Measurements from ENCODE around the gene RIIAD1.
"Not testable (repeated sequence)": the region's sequence is repeated elsewhere in the genome, so short reads cannot be mapped to it uniquely, and the experiment has no call there.

The RIIAD1 gene

GRCh38 chr1:151720974-151721787 lies at the start of gene RIIAD1:
Gene RIIAD1, plus strand, starts transcription at chr1:151721522. Its CDS starts 15 bp downstream, at chr1:151721537.
- DNase-seq: no peak

GRCh38 chr1:151673407-151673806 lies 47.9 kb upstream of the RIIAD1 start:
- DNase-seq: no peak

- no peak for DNase-seq
These were observed 40.9 kb upstream of the RIIAD1 start for GRCh38 chr1:151680391-151680790.

DNA sequence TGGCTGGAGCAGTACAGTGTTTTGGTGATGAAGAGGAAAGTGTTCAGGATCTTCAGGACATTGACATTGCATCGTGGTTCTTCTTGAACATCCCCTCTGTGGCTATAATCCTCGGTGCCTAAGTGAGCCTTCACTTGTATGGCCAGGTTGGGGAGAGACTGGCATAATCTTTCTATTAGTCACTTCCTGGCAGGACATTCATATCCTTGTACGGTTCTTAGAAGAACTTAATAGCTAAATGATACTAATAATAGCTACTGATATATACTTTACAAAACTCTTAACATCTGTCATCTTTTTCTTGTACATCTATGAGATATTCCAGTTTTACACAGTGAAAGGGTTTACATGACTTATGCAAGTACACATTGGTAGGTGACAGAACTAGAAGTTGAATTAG lies 40.5 kb upstream of the RIIAD1 start:
- no peak for DNase-seq

DNA sequence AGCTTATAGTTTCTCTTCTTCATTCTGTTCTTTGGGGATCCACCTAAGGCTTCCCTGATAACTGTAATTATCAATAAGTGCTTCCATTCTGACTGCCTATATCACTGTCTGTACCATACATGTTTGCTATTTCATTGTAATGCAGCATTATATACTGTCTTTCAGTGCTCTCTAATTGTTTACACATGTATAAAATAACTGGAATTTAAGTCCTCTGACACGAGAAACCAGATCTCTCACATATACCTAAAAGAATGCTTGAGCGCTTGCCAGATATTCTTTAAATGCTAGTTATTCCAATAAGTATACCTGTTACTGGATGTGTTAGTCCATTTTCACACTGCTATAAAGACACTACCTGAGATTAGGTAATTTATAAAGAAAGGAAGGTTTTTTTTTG lies 39.4 kb upstream of the RIIAD1 start:
- DNase-seq: no peak

DNA sequence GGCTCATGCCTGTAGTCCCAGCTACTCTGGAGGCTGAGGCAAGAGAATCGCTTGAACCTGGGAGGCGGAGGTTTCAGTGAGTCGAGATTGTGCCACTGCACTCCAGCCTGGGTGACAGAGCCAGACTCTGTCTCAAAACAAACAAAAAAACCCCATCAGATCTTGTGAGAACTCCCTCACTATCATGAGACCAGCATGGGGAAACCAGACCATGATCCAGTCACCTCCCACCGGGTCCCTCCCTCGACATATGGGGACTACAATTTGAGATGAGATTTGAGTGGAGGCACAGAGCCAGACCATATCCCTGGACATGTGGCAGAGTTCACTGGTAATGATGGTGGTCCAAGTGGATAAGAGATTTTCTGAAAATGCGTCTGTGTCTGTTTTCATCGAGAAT lies 38.4 kb upstream of the RIIAD1 start:
- not testable (repeated sequence) for DNase-seq

GRCh38 chr1:151684128-151684527 lies 37.2 kb upstream of the RIIAD1 start:
- no peak for DNase-seq

DNA sequence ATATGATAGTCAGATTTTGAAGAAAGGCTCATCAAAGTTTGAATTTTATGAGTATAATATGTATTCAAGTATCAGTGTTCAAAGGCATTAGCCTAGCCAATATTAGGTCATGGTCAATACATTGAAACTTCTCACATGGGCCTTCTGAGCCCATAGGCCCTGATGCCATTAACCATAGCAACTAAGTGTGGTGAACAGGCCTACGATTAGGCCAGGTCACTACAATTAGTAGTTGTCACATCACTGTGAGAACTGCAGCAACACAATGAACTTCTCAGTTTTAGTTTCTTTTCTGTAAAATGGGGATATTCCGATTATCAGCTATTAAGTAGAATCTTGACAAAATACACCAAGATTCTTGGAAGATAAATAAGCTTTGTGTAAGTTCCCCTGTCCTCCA lies 34.8 kb upstream of the RIIAD1 start:
- DNase-seq: no peak

DNA sequence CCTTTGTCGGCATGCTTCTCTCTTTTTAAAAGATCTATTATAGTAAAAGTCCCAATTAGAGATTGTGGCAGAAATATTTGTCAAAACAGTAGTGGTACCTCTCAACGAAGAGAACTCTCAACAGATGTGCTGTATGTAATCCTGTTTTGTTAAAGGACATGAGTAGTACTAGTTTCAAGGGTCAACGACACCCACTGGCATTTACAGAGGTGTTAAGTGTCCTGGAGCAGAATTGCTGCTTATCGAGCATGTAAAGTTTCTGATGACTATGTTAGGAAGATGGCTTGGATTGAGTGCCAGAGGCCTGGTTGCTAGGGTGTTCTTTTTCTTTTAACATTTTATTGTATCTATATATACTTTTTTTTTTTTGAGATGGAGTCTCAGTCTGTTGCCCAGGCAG lies 31.8 kb upstream of the RIIAD1 start:
- DNase-seq: no peak

- no peak for DNase-seq
These were observed 29.1 kb upstream of the RIIAD1 start for GRCh38 chr1:151692226-151692625.

DNA sequence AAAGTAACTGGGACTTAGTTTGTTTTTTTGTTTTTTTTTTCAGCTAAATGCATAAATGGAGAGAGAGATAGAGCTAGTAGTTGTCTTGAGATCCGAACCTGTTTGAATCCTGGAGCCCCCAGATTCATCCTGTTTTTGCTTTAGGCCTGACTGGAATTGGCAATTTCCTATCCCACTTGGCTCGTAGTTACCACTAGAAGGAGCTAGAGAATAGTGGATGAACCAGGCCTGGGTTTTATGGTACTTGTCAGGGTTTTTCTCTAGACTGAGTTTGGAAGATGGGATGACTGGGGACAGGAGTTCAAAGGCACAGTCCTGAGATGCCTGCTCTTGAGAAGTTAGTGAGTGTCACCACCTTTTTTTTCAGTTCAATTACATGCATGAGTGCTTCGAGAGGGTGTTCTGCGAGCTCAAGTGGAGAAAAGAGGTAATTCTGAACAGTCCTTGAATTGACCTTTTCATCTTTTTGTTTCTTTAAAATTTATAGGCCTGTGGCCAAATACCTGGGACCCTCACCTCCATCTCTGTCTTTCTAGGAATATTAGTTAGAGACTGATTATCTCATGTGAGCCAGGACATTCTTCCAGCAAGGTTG lies 28.2 kb upstream of the RIIAD1 start:
- DNase-seq: peak; percentile 33

DNA sequence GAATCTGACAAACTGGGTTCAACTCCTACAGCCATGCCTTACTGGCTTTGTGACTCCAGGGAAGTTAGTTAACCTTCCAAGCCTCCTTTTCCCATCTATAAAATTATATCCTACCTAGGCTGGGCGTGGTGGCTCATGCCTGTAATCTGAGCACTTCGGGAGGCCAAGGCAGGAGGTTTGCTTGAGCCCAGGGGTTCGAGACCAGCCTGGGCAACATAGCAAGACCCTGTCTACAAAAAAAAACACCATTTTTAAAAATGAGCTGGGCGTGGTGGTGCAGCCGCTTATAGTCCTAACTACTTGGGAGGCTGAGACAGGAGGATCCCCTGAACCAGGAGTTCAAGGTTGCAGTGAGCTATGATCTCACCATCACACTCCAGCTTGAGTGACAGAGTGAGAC lies 19.8 kb upstream of the RIIAD1 start:
- DNase-seq: no peak

DNA sequence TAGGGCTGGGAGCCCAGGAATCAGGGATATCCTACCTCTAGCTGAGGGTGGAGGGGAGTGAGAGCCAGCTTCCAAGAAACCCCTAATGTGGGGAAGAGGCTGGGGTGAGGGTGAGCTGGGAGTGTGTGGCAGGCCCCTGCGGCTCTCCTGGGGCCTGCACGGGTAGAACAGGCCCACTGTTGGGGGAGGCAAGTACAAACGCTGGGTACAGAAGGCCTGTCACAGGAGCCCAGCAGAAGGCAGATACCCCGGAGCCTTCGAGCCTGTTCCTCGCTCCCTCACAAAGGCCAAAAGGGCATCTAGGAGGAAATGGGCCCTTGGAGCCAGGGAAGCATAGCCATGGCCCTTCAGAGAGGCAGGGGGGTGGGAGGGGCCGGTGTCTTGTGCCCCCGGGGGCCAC lies 18.4 kb upstream of the RIIAD1 start:
- no peak for DNase-seq

GRCh38 chr1:151703813-151704212 lies 17.5 kb upstream of the RIIAD1 start:
- no peak for DNase-seq

DNA sequence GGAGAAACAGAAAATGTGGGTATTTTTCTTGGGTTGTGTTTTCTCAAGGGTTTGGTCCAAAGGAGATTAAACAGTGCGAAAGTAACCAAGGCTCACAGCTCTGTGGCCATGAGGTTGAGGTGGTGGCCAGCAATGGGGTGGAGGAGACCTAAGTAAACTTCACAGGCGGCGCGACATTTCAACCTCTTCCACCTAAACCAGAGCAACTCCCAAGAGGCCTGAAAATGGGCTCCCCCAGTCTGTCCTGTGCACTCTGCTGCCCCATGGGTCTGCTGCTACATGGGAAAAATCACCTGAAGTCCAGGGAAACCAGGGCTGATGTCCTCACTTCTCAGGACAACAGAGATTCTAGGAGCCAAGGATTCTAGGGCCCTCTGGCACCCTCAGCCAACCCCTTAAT lies 17.1 kb upstream of the RIIAD1 start:
- DNase-seq: no peak

GRCh38 chr1:151705146-151705545 lies 16.2 kb upstream of the RIIAD1 start:
- DNase-seq: no peak

DNA sequence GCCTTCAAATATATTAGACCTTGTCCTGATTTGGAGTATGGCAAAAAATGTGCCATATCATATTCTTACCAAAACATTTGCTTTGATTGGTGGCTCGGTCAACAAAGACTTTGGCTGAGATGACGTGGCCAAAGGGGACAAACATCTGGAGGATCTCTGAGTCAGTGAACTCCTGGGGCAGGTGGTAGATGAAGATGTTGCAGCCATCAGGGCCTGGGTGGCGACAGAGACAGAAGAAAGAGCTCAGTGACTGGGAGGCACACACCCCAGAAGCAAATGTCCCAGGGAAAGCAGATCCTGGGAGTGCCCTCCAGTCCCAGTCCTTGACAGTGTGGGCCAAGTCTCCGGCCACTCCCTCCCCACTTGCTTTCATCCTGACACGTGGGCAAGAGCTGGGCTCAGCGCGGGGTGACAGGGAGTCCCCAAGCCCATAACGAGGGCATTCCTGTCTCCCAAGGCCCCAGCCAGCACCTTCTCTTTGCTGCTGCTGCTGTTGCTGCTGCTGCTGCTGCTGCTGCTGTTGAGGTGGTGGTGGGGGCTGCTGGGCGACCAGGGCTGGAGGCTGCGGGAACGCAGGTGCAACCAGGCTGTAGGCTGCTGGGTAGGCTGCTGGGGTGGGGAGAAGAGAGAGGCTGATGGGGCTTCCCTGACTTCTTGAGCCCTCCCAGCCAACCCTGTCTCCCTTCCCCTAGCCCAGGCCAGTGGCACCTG lies 15.4 kb upstream of the RIIAD1 start:
- DNase-seq: no peak

- DNase-seq: no peak
These were observed 14.6 kb upstream of the RIIAD1 start for GRCh38 chr1:151706464-151707415.

GRCh38 chr1:151707541-151708065 lies 13.7 kb upstream of the RIIAD1 start:
- no peak for DNase-seq

- DNase-seq: no peak
These were observed 12.4 kb upstream of the RIIAD1 start for GRCh38 chr1:151708891-151709290.

DNA sequence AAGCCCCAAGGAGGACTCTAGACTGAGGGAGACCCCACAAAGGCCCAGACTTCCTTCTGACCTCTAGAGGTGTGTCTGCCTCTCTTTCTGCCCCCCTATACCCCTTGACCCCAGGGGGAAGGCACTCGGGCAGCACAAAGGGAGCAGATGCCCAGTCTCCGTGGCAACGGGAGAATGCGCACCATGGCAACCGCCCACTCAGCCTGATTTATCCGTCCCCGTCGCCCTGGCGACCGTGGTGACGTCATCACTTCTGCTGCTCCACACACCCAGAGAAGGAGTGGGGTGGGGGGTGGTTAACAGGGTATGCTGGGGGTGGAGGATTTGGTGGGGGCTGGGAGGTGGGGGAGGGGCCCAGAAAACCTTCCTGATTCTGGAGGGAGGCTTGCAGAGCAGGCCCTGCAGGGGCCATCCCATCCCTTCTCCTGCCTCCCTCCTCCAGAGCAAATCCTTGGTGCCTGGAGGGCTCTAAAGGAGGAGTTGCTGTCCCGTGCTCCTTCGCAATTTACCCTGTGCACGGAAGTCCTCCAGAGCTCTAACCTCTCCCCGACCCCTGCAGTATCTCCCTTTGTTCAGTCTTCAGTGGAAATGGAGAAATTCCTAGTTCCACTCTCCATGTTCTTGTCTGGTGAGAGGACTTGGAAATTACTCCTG lies 11.0 kb upstream of the RIIAD1 start:
- peak; percentile 29 for DNase-seq
